NCI-H82 treated with DMSO at 0.1 percent for 48 hours (cell line): ENCODE data around the gene PAX7.
"Not testable (repeated sequence)": the region's sequence is repeated elsewhere in the genome, so short reads cannot be mapped to it uniquely, and the experiment has no call there.

ENCODE experiments used
- DNase-seq: peaks from one replicate; lab custom pipeline; 2025; ENCODE audit not compliant: unreplicated experiment; lab: John Stamatoyannopoulos, UW

PAX7 gene

DNA sequence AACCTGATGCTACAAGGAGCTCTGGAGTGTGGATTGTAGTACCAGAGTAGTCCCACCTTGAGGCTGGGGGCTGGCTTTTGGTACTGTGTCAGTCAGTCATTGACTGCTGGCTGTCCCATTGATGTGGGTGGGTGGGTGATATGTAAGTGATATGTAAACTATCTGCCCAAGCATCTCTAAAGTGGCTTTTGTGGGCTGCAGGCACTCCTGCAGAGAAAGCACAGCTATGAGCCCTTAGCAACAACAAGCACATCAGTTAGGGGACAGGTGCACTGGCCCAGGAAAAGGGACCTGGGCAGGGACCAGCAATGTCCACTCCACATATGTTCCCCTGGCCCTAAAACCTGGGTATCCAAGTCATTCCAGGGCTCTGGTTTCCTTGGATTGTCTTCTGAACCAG, 118.9 kb downstream of the PAX7 start:
- DNase-seq: no peak

GRCh38 chr1:18750600-18750999, 120.0 kb downstream of the PAX7 start:
- DNase-seq: no peak

- DNase-seq: peak; percentile 13
Observed at GRCh38 chr1:18751425-18751824, 120.8 kb downstream of the PAX7 start.

DNA sequence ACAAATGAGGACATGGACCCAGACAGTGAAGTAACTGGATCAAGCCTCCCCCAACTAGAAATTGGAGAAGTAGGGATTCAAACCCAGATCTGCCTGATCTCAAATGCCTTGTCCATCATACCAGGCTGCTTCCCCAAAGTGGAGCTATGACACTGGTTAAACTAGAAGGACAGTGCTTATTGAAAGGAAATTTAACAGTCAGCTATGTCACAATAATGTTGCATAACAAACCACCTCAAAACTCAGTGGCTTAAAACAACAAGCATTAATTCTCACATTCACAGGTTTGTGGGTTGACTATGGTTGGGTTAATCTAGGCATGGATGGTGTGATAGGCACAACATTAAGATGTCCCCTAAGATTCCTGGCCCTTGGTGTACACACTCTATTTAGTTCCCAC, 121.8 kb downstream of the PAX7 start:
- no peak for DNase-seq

GRCh38 chr1:18760156-18760555, 129.5 kb downstream of the PAX7 start:
- no peak for DNase-seq

DNA sequence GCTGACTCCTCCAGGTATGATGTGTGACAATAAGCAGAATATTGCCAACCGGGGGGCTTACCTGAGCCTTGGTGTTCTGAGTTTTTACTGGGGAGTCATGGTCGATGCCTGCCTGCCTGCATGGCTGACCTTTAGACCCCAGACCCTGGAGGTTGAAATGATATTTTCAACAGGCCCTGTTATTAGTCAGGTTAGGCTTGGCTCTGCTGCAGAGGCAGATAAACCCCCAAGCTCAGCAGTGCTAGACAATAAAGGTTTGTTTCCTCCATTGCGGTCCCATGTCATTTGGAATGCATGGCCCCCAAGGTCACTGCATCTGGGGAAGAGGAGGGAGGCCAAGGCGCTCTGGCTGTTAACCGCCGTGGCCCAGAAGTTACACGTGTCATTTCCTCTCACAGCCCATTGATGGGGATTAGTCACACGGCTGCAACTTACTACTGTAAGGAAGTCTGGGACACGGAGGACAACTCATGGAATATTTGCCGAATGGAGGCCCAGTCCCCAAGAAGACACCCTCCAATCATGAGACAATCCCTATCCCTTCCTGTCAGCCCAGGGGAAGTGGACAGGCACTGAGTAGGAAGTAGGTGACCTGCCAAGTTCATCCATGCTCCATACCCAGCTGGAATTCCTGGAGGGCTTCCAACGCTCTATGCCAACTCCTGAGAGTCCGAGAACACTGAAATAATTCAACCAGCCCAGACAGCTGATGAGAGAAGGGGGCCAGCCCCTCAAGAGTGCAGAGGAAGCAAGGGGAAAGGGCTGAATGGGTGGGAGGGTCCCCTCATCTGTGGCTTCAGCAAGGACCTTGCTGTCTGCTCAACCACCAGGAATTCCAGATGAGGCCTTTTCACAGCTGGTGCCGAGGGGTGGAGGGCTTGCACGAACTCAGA, 131.5 kb downstream of the PAX7 start:
- no peak for DNase-seq

DNA sequence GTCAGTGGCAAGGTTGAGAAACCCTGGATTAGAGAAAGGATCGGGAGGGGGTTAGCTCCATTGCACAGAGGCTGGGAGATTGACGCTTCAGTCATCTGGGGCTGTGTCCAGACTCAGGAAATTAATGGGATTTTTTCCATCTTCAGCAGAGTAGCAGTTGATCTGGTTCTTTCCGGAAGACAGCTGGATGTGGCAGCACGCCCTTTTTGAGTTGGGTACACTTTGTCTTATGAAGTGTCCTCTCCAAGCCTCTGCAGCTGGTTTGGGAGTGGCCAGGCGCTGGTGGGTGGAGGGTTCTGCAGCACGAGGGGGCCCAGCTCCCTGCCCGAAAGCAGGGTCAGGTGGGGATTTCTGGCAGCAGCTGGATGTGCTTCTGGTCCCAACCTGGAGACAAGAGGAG, 133.7 kb downstream of the PAX7 start:
- DNase-seq: peak; percentile 60

- DNase-seq: no peak
Observed at GRCh38 chr1:18765725-18766124, 135.1 kb downstream of the PAX7 start.

GRCh38 chr1:18766328-18766727, 135.7 kb downstream of the PAX7 start:
- DNase-seq: no peak

GRCh38 chr1:18767576-18767975, 136.9 kb downstream of the PAX7 start:
- not testable (repeated sequence) for DNase-seq

GRCh38 chr1:18768086-18768485, 137.4 kb downstream of the PAX7 start:
- DNase-seq: no peak

DNA sequence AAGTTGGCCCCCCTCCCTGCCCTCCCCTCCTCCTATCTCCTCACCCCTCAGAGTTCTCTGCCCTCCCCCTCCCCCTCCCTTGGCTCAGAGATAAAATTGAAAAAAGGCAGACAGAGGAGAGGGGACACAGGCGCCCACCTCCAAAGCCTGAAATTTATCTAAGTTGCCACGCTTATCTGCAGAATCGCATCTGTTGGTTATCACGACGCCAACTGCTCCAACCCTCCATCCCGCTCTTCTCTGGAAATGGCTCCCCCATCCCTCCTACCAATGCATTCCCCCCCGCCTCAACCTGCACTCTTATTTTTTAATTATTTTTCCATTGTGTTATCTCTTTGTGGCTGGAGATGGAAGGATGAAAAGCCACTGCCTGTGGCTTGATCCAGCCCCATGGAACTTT, 138.5 kb downstream of the PAX7 start:
- no peak for DNase-seq

DNA sequence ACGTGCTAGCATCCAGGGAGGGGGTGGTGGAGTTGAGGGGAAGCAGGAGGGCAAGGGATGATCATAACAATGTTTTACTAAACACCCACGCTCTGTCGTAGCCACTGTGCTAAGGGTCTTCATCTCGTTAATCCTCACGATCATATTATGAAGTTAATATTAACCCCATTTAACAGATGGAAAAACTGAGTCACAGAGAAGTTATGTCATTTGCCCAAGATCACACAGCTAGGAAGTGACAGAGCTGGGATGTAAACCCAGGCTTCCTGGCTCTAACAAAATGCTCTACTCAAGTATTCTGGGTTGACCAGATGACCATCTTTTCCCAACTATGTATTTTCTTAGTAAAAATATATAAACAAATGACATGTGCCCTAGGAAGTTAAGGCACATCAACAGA, 140.2 kb downstream of the PAX7 start:
- no peak for DNase-seq

- no peak for DNase-seq
Observed at GRCh38 chr1:18773753-18774152, 143.1 kb downstream of the PAX7 start.

- no peak for DNase-seq
Observed at GRCh38 chr1:18775341-18775740, 144.7 kb downstream of the PAX7 start.

DNA sequence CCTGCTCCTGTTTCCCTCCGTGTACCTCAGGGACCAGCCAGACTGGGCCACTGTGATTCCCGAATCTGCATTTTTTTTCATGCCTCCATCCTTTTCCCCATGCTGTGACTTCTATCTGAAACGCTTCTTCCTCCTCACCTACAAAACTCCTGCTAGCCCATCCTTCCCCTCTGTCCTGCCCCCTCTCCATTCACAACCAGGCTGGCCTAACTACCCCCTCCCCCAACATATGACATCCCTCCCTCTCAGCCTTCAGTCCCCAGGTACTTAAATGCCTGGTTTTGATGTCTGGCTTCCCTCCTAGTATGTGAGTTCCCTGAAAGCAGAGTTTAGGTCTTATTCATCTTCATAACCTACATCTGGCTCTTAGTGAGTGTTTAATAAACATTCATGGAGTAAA, 146.1 kb downstream of the PAX7 start:
- no peak for DNase-seq

GRCh38 chr1:18778437-18778836, 147.8 kb downstream of the PAX7 start:
- no peak for DNase-seq

DNA sequence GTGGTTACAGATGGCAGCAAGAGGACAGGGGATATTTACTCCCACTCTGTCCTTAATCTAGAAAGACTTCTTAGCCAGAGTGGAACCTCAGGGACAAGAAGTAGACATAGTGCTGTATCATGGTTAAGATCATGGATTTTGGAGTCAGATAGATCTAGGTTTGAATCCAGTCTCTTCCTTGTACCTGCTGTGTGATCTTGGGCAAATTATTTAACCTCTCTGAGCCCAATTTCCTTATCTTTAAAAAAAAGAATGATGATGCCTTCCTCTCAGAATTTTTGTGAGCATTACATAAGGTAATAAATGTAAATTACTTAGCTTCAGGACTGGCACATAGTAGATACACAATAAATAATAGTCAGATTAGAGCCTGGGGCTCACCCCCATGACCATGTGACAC, 150.4 kb downstream of the PAX7 start:
- no peak for DNase-seq

DNA sequence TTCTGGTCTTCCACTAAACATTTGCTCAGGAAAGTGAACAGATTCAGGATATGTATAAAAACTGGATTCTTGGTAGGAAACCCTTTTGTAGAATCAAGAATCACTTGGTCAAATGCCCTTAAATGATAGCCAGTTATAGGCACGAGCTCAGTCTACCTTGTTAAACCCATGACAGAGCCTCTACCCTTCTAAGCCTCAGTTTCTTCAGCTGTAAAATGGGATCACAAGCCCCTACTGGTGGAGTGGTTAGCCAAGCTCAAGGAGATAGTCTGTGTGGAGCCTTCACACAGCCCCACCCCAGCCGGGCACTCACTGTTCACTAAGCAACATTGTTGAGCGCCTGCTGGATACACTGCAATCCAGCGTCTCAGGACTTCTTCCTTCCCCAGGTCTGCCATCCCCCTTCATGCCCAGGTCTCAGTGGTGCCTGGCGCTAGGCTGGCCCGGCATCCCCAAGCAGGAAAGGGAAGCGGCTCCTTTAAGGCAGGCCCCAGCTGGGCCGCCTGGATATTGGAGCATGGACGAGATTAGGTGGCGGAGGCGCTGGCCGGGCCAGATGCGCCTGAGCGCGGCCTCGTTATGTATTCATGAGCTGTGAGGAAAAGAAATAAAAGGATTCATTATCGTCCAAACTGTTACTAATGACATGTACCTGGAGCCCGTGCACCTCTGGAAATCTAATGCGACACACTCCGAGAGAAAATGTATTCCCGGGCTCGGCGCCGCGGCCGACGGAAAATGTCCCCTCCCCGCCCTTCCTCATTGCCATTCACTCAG, 153.2 kb downstream of the PAX7 start:
- no peak for DNase-seq

DNA sequence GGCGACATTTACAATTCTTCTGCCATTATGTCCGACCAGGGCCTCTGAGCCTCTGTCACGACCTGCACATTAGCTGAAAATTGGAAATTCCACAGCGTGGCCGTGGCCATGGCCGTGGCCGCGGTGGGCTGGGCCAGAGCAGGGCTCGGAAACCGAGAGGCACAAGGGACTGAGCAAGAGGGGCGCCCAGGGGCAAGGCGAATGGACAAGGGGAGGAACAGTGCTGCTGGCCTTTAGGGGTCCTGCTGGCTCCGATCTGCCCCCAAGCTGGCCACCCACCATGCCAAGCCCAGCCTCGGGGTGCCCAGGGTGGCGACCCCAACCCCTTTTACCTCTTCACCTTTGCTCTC, 153.8 kb downstream of the PAX7 start:
- DNase-seq: no peak

DNA sequence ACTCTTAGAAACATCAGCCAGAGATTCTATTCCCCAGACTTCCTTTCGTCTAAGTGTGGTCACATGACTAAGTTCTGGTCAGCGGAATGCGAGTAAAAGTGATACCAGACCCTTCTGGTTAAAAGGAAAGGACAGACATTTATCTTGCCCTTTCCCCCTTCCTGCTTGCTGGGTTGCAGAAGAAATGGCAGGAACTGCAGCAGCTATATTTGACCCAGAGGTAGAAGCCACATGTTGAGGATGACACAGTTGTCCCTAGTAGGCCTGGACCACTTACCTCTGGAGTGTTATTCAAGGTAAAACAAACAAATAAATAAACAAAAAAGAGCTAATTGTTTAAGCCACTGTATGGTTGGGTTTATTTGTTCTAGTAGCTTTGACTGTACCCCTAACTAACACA, 155.5 kb downstream of the PAX7 start:
- no peak for DNase-seq

DNA sequence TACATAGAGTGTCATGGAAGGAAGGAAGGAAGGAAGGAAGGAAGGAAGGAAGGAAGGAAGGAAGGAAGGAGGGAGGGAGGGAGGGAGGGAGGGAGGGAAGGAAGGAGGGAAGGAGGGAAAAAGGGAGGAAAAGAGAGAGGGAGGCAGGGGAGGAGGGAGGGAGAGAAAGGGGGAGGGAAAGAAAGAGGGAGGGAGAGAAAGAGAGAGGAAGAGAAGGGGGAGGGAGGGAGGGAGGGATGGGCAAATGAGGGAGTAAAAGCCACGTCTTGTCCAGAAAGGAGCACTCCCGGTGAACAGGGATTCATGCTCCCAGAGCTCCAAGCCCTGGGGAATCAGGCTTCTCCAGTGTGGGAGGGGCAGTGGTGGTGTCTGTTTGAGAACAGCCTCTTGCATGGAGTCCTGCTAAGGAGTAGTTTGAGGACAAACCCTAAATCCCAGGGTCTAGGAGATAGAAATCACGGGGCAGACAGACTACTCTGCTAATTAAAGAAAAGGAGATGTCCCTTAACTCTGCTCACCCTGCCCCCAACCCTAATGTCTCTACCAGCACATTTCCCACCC, 157.3 kb downstream of the PAX7 start:
- DNase-seq: no peak
